ENCODE data around the gene CCL13.

GRCh38 chr17:34318474-34318873 lies 37.8 kb upstream of the CCL13 start:
- TF ChIP-seq CTCF (IDR thresholded peaks at IDR 0.05) = no peak
- TF ChIP-seq POLR2A (IDR thresholded peaks at IDR 0.05) = no peak
